CD14-positive monocyte (primary cell): ENCODE measurements around the gene F2RL3. TPM values are rescaled to one million over a fixed set of nuclear protein-coding genes. Genes with fewer than 3 reads are reported as not detected.

ENCODE experiments used
- DNase-seq, 3 donors: peaks; one replicate each; pipeline ENCODE4 v3.0.0-alpha.2; 2011 to 2022
- H2AFZ ChIP-seq: 2 replicates; pipeline ENCODE4 v1.6.0; 2012; ENCODE audit warnings: mild to moderate bottlenecking, low read depth, low read length, inconsistent platforms; ENCODE audit not compliant: insufficient read depth, poor library complexity, severe bottlenecking
- H3K27ac ChIP-seq, 2 donors: 1 replicate in 1 of 2; 2 replicates in 1 of 2; pipeline ENCODE4 v1.5.1; 2012 to 2013; ENCODE audit warnings: low read length in 2 of 2, control low read depth in 1 of 2, inconsistent platforms in 1 of 2, low read depth in 1 of 2, mild to moderate bottlenecking in 1 of 2
- H3K27me3 ChIP-seq, 2 donors: one replicate each; pipeline versions ENCODE4 v1.6.0 to v1.6.1; 2011 to 2013; ENCODE audit warnings: low read length in 2 of 2; ENCODE audit not compliant: control insufficient read depth in 2 of 2, insufficient read depth in 2 of 2
- H3K36me3 ChIP-seq, 2 donors: replicated peaks in 1 of 2; 1 replicate in 1 of 2; 2 replicates in 1 of 2; pipeline versions ENCODE4 v1.5.1 to v1.6.1; 2012 to 2013; ENCODE audit warnings: low read length in 2 of 2, control low read depth in 1 of 2, inconsistent platforms in 1 of 2, mild to moderate bottlenecking in 1 of 2; ENCODE audit not compliant: insufficient read depth in 2 of 2, control insufficient read depth in 1 of 2
- H3K4me1 ChIP-seq, 2 donors: 1 replicate in 1 of 2; 2 replicates in 1 of 2; pipeline versions ENCODE4 v1.5.1 to v1.6.1; 2012 to 2013; ENCODE audit warnings: low read length in 2 of 2, control low read depth in 1 of 2, inconsistent platforms in 1 of 2, mild to moderate bottlenecking in 1 of 2, moderate library complexity in 1 of 2; ENCODE audit not compliant: insufficient read depth in 2 of 2, control insufficient read depth in 1 of 2
- H3K4me2 ChIP-seq: replicated peaks from 2 replicates; pipeline ENCODE3; 2012; ENCODE audit warnings: low read length, moderate library complexity, mild to moderate bottlenecking; ENCODE audit not compliant: poor library complexity, severe bottlenecking; ENCODE audit errors: extremely low read depth
- H3K4me3 ChIP-seq, 3 experiments: fragments of 200-600 bp in 1 of 3; sonication (generic) in 1 of 3; replicated peaks in 1 of 3; 1 replicate in 2 of 3; 2 replicates in 1 of 3; pipeline ENCODE4 v1.5.1; 2011 to 2013; ENCODE audit warnings: low read length in 3 of 3, mild to moderate bottlenecking in 3 of 3, control low read depth in 2 of 3, low read depth in 2 of 3, inconsistent platforms in 1 of 3, moderate library complexity in 1 of 3
- H3K79me2 ChIP-seq: 2 replicates; pipeline ENCODE4 v1.6.0; 2012; ENCODE audit warnings: mild to moderate bottlenecking, control low read depth, inconsistent platforms, low read length, moderate library complexity; ENCODE audit not compliant: insufficient read depth
- H3K9ac ChIP-seq: 2 replicates; pipeline ENCODE4 v1.6.0; 2017; ENCODE audit warnings: low read length, mild to moderate bottlenecking; ENCODE audit not compliant: insufficient read depth, poor library complexity, severe bottlenecking
- H3K9me3 ChIP-seq, 2 donors: replicated peaks in 1 of 2; 1 replicate in 1 of 2; 2 replicates in 1 of 2; pipeline versions ENCODE4 v1.5.1 to v1.6.1; 2012 to 2013; ENCODE audit warnings: low read length in 2 of 2, control low read depth in 1 of 2; ENCODE audit not compliant: control insufficient read depth in 1 of 2, insufficient read depth in 1 of 2
- H4K20me1 ChIP-seq: 2 replicates; pipeline ENCODE4 v1.6.0; 2012; ENCODE audit warnings: mild to moderate bottlenecking, low read length, control low read depth, moderate library complexity; ENCODE audit not compliant: insufficient read depth
- H3K27ac Mint-ChIP-seq, 7 donors: one replicate each; pipeline ENCODE4 v1.8.0; 2020; ENCODE audit warnings: mild to moderate bottlenecking in 7 of 7, mixed read lengths in 7 of 7, moderate library complexity in 6 of 7, inconsistent platforms in 2 of 7
- H3K27me3 Mint-ChIP-seq, 3 donors: one replicate each; pipeline ENCODE4 v1.8.0; 2021 to 2022; ENCODE audit warnings: low read depth in 3 of 3, mild to moderate bottlenecking in 3 of 3, mixed read lengths in 3 of 3, moderate library complexity in 3 of 3, inconsistent platforms in 1 of 3
- H3K36me3 Mint-ChIP-seq, 2 donors: one replicate each; pipeline ENCODE4 v1.8.0; 2020; ENCODE audit warnings: mixed read lengths in 2 of 2, inconsistent platforms in 1 of 2, mild to moderate bottlenecking in 1 of 2
- H3K4me1 Mint-ChIP-seq: one replicate; pipeline ENCODE4 v1.8.0; 2020; ENCODE audit warnings: mild to moderate bottlenecking, mixed read lengths
- H3K4me3 Mint-ChIP-seq, 2 donors: one replicate each; pipeline ENCODE4 v1.8.0; 2020; ENCODE audit warnings: mild to moderate bottlenecking in 2 of 2, mixed read lengths in 2 of 2, moderate library complexity in 1 of 2
- H3K9me3 Mint-ChIP-seq, 7 donors: one replicate each; pipeline ENCODE4 v1.8.0; 2020 to 2022; ENCODE audit warnings: mixed read lengths in 7 of 7, mild to moderate bottlenecking in 6 of 7, moderate library complexity in 6 of 7, inconsistent platforms in 2 of 7
- WGBS: methylation state at CpG from one replicate; pipeline ENCODE4 v1.1.5; 2013; ENCODE audit warnings: missing lambda C conversion rate; ENCODE audit not compliant: insufficient coverage; 5-methylcytosine and 5-hydroxymethylcytosine counted together
- intact Hi-C, 2 donors: fragments of 100-400 bp; cut with micrococcal nuclease; formaldehyde crosslinking; loops; one replicate each; pipeline versions ENCODE4 v1.15.0 to v1.15.1; 2023
- polyA plus RNA-seq, 3 donors: library from polyadenylated mRNA; depleted of rRNA in 1 of 3; unstranded in 2 of 3; stranded (reverse) in 1 of 3; fragments of 300-500 nt in 2 of 3; fragments of >200 nt in 1 of 3; fragmentation: Illumina TruSeq in 2 of 3; gene quantifications; 1 replicate in 2 of 3; 2 replicates in 1 of 3; pipeline ENCODE4 v1.2.3, GENCODE V29; 2012 to 2021
- TF ChIP-seq, protein P1 (sequence below): fragments of 200-600 bp; IDR thresholded peaks from one replicate; pipeline ENCODE4 v1.8.0; 2022; ENCODE audit warnings: antibody characterized with exemption, mild to moderate bottlenecking

Gene F2RL3
- polyA plus RNA-seq, 3 donors: 0.05 TPM; not detected in 2

DNA sequence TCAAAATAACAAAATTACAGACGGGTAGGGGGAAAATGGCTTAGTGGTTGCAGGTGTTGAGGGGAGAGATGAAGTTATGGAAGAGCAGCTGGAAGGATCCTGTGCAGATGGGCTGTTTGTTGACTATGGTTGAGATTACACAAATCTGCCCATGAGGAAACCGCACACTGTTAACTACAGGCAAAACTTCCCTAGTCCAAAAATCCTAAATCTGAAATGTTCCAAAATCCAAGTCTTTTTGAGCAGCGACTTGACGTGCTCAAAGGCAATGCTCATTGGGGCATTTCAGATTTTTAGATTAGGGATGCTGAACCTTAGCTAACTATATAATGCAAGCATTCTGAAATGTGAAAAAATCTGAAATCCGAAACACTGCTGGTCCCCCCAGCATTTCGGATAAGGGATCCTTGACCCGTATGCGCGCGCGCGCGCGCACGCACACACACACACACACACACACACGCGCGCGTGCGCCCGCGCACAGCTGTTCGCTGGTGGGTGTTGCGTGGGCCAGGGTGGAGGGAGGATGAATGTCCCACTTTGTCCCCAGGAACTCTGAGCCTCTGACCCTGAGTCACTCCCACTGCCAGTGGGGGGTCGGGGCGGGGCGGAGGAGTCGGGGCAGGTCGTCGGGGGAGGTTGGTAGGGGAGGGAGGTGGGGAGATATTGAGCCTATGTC, 6.8 kb downstream of the F2RL3 start:
- Histone ChIP-seq H3K36me3 (no peaks in the 10 kb centered on the region), H3K79me2 (no peaks in the 10 kb centered on the region), H3K4me1 (peaks cover 55 to 62% of the 10 kb centered on the region in 2 donors), H3K9me3 (no peaks in the 10 kb centered on the region), H3K4me3 (peak overlapping the region; percentile 58 to 84 (median 73)), H3K4me2 (peak overlapping the region; percentile 99), H2AFZ (peak overlapping the region; percentile 92), H3K9ac (peak overlapping the region; percentile 65), H4K20me1 (no peaks in the 10 kb centered on the region), H3K27me3 (peaks cover 0 to 37% of the 10 kb centered on the region in 2 donors), H3K27ac (no peak overlapping the region)
- 100% methylated on average over 2 of the region's 30 CpGs for WGBS
- peak overlapping the region; percentile 61 to 65 for H3K4me3 Mint-ChIP-seq
- peak overlapping the region in 2 of 7 donors; percentile 13 to 53 for H3K27ac Mint-ChIP-seq
- H3K9me3 Mint-ChIP-seq: peaks cover 0 to 6% (median 2%) of the 10 kb centered on the region in 7 donors
- DNase-seq: peak in 2 of 3 donors; percentile 27 to 46
- peaks cover 37 to 63% (median 44%) of the 10 kb centered on the region in 3 donors for H3K27me3 Mint-ChIP-seq
- H3K36me3 Mint-ChIP-seq: peaks cover 13 to 20% of the 10 kb centered on the region in 2 donors
- TF ChIP-seq, protein P1, sequence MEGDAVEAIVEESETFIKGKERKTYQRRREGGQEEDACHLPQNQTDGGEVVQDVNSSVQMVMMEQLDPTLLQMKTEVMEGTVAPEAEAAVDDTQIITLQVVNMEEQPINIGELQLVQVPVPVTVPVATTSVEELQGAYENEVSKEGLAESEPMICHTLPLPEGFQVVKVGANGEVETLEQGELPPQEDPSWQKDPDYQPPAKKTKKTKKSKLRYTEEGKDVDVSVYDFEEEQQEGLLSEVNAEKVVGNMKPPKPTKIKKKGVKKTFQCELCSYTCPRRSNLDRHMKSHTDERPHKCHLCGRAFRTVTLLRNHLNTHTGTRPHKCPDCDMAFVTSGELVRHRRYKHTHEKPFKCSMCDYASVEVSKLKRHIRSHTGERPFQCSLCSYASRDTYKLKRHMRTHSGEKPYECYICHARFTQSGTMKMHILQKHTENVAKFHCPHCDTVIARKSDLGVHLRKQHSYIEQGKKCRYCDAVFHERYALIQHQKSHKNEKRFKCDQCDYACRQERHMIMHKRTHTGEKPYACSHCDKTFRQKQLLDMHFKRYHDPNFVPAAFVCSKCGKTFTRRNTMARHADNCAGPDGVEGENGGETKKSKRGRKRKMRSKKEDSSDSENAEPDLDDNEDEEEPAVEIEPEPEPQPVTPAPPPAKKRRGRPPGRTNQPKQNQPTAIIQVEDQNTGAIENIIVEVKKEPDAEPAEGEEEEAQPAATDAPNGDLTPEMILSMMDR: no peak
- intact Hi-C loops: loop anchor here (2.0 to 5.0 kb wide), 2 partner anchors 63 to 117 kb away; no protein-coding TSS in a partner anchor
- H3K4me1 Mint-ChIP-seq: peaks cover 48% of the 10 kb centered on the region

DNA sequence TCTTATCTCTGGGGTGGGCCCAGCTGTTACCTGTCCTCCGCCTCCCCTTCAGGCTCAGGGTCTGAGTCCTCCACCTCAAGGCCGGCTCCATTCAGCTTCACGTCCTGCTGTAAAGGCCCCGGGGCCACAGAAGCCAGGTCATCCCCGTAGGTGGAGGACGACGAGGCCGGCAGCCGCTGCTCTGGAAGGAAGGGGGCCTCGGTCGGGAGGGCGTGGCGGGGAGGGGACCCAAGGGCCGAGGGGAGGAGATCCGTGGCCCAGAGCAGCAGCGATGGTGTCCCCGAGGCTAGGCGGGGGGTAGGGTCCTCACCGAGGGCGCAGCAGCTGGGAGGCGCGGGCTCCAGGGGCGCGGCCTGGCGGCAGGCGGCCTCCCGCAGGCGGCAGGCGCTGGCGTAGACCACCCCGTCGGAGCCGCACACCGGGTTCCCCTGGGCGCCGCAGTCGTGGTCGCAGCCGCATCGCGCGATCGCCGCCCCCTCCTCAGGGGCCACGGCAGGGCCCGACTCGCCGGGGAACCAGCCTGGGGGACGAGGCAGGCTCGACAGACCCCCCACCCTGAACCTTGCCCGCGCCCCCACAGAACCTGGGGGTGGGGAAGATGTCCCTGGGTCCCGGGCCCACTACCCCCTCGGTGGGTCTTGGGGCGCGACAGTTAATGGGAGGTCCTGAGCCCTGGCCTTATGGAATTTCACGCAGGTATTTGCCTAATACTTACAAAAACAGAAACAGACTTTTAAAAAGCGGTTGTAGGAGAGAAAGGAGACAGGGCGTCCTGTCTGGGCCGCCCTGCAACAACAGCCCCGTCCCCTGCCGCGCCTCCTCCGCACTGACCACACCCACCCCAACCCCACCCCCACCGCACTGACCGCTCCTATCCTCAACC, 7.6 kb downstream of the F2RL3 start:
- H3K27me3 ChIP-seq: peaks cover 0 to 37% of the 10 kb centered on the region in 2 donors
- peak overlapping the region; percentile 58 to 84 (median 73) for H3K4me3 ChIP-seq
- H2AFZ ChIP-seq: peak overlapping the region; percentile 92
- H4K20me1 ChIP-seq: no peaks in the 10 kb centered on the region
- Mint-ChIP-seq H3K36me3 (peaks cover 13 to 20% of the 10 kb centered on the region in 2 donors), H3K27me3 (peaks cover 35 to 61% (median 44%) of the 10 kb centered on the region in 3 donors), H3K9me3 (peaks cover 0 to 6% (median 2%) of the 10 kb centered on the region in 7 donors), H3K4me3 (peak overlapping the region; percentile 79 to 90), H3K4me1 (peaks cover 48% of the 10 kb centered on the region), H3K27ac (peak overlapping the region; percentile 68 to 87 (median 83))
- intact Hi-C loops: loop anchor here (2.0 to 5.0 kb wide), 2 partner anchors 64 to 118 kb away; no protein-coding TSS in a partner anchor
- H3K4me1 ChIP-seq: peaks cover 60 to 65% of the 10 kb centered on the region in 2 donors
- no peaks in the 10 kb centered on the region for H3K9me3 ChIP-seq
- H3K4me2 ChIP-seq: peak overlapping the region; percentile 99
- DNase-seq: peak in 1 of 3 donors; percentile 19
- H3K9ac ChIP-seq: peak overlapping the region; percentile 65
- 7% methylated on average over 50 of the region's 66 CpGs for WGBS
- TF ChIP-seq, protein P1: no peak
- peak overlapping the region in 1 of 2 donors; percentile 81 for H3K27ac ChIP-seq
- H3K79me2 ChIP-seq: no peaks in the 10 kb centered on the region
- no peaks in the 10 kb centered on the region for H3K36me3 ChIP-seq
